SK-N-SH (cell line): ENCODE measurements around the gene KLK11. TPM values are rescaled to one million over a fixed set of nuclear protein-coding genes. Genes with fewer than 3 reads are reported as not detected.

Source experiments
- CTCF ChIA-PET: fragments of 300-600, 350-600 bp; formaldehyde crosslinking; extraction: SDS; loops from one replicate; lab custom pipeline; 2021; lab: Yijun Ruan, JAX
- POLR2A ChIA-PET: fragments of 350-600 bp; sonication (Branson Sonifier 250); formaldehyde crosslinking; extraction: SDS; loops from one replicate; lab custom pipeline; 2020; ENCODE audit warnings: antibody characterized with exemption, inconsistent platforms; lab: Yijun Ruan, JAX
- DNase-seq: peaks from one replicate; pipeline ENCODE4 v3.0.0; 2012
- H2AFZ ChIP-seq: fragments of 200-600 bp; sonication (generic); 2 replicates; pipeline ENCODE4 v1.8.1; 2016; ENCODE audit warnings: antibody characterized with exemption, mild to moderate bottlenecking, low read depth
- H3F3A ChIP-seq: fragments of 200-600 bp; sonication (generic); replicated peaks from 2 replicates; pipeline ENCODE3; 2016; ENCODE audit warnings: antibody characterized with exemption, mild to moderate bottlenecking; ENCODE audit not compliant: insufficient read depth
- H3K27ac ChIP-seq, 2 experiments: fragments of 200-500 bp in 1 of 2; fragments of 200-600 bp in 1 of 2; sonication (Bioruptor generic) in 1 of 2; sonication (generic), shearing (Covaris generic) in 1 of 2; 2 replicates each; pipeline versions ENCODE4 v1.5.1 to v1.6.1; 2014 to 2016; ENCODE audit warnings: low read depth in 2 of 2, inconsistent platforms in 1 of 2, low read length in 1 of 2, mild to moderate bottlenecking in 1 of 2, mixed read lengths in 1 of 2
- H3K27me3 ChIP-seq: fragments of 200-600 bp; sonication (generic), shearing (Covaris generic); 2 replicates; pipeline ENCODE4 v1.6.1; 2016; ENCODE audit warnings: mixed run types; ENCODE audit not compliant: insufficient read depth
- H3K36me3 ChIP-seq, 2 experiments: fragments of 200-500 bp in 1 of 2; fragments of 200-600 bp in 1 of 2; sonication (Bioruptor generic) in 1 of 2; sonication (generic) in 1 of 2; replicated peaks in 1 of 2; 2 replicates each; pipeline versions ENCODE3 to v1.5.1; 2014 to 2016; ENCODE audit warnings: low read length in 1 of 2, mild to moderate bottlenecking in 1 of 2; ENCODE audit not compliant: insufficient read depth in 2 of 2, control insufficient read depth in 1 of 2
- H3K4me1 ChIP-seq, 2 experiments: fragments of 200-500 bp in 1 of 2; fragments of 200-600 bp in 1 of 2; sonication (Bioruptor generic) in 1 of 2; sonication (generic), shearing (Covaris generic) in 1 of 2; 2 replicates each; pipeline versions ENCODE4 v1.5.1 to v1.6.1; 2014 to 2016; ENCODE audit warnings: low read depth in 1 of 2, low read length in 1 of 2, mixed run types in 1 of 2; ENCODE audit not compliant: insufficient read depth in 2 of 2, control insufficient read depth in 1 of 2
- H3K4me2 ChIP-seq: fragments of 200-600 bp; sonication (generic), shearing (Covaris generic); 2 replicates; pipeline ENCODE4 v1.6.1; 2017; ENCODE audit warnings: mixed run types
- H3K4me3 ChIP-seq, 2 experiments: fragments of 200-500 bp in 1 of 2; fragments of 200-600 bp in 1 of 2; sonication (Bioruptor generic) in 1 of 2; sonication (generic), shearing (Covaris generic) in 1 of 2; 2 replicates each; pipeline versions ENCODE4 v1.5.1 to v1.8.1; 2014 to 2016; ENCODE audit warnings: low read depth in 2 of 2, inconsistent platforms in 1 of 2, low read length in 1 of 2, mild to moderate bottlenecking in 1 of 2, mixed read lengths in 1 of 2, moderate library complexity in 1 of 2
- H3K79me2 ChIP-seq: fragments of 200-600 bp; sonication (generic); 2 replicates; pipeline ENCODE4 v1.8.1; 2017; ENCODE audit warnings: mild to moderate bottlenecking; ENCODE audit not compliant: insufficient read depth
- H3K9ac ChIP-seq: fragments of 200-600 bp; sonication (generic); 2 replicates; pipeline ENCODE4 v1.6.1; 2017; ENCODE audit warnings: mixed run types
- H3K9me2 ChIP-seq: fragments of 200-600 bp; sonication (generic); 2 replicates; pipeline ENCODE4 v1.6.1; 2017; ENCODE audit warnings: mixed run types
- H3K9me3 ChIP-seq: fragments of 200-600 bp; sonication (generic); 2 replicates; pipeline ENCODE4 v1.6.1; 2017; ENCODE audit warnings: mixed run types, mild to moderate bottlenecking, moderate library complexity
- H4K20me1 ChIP-seq: fragments of 200-600 bp; sonication (generic); 2 replicates; pipeline ENCODE4 v1.6.1; 2017; ENCODE audit warnings: mild to moderate bottlenecking, mixed run types; ENCODE audit not compliant: insufficient read depth
- EP300 ChIP-seq, 2 experiments: IDR thresholded peaks; 2 replicates each; pipeline versions ENCODE4 v1.4.0 to v1.6.1; 2012; ENCODE audit warnings: borderline replicate concordance in 1 of 2, low read depth in 1 of 2, low read length in 1 of 2
- FOSL2 ChIP-seq: IDR thresholded peaks from 2 replicates; pipeline ENCODE4 v1.4.0; 2012; ENCODE audit warnings: low read depth, mild to moderate bottlenecking, moderate library complexity, borderline replicate concordance
- FOXM1 ChIP-seq: IDR thresholded peaks from 2 replicates; pipeline ENCODE4 v1.4.0; 2012; ENCODE audit warnings: low read depth, mild to moderate bottlenecking
- GABPA ChIP-seq: IDR thresholded peaks from 2 replicates; pipeline ENCODE4 v1.4.0; 2012; ENCODE audit warnings: low read depth, mild to moderate bottlenecking
- GATA2 ChIP-seq: sonication (generic); formaldehyde crosslinking; IDR thresholded peaks from 2 replicates; pipeline ENCODE4 v1.5.0; 2020; ENCODE audit warnings: mild to moderate bottlenecking, missing genetic modification reagents
- JUND ChIP-seq: IDR thresholded peaks from 2 replicates; pipeline ENCODE4 v1.4.0; 2012
- MEF2A ChIP-seq: IDR thresholded peaks from 2 replicates; pipeline ENCODE4 v1.4.0; 2012; ENCODE audit warnings: low read depth, borderline replicate concordance
- NFIC ChIP-seq: IDR thresholded peaks from 2 replicates; pipeline ENCODE4 v1.4.0; 2012; ENCODE audit warnings: borderline replicate concordance
- POLR2AphosphoS5 ChIP-seq: IDR thresholded peaks from 2 replicates; pipeline ENCODE4 v1.6.1; 2012; ENCODE audit warnings: low read depth, low read length
- RXRA ChIP-seq: IDR thresholded peaks from 2 replicates; pipeline ENCODE4 v1.4.0; 2012; ENCODE audit warnings: low read depth, mild to moderate bottlenecking, borderline replicate concordance
- TCF12 ChIP-seq: IDR thresholded peaks from 2 replicates; pipeline ENCODE4 v1.4.0; 2012
- TEAD4 ChIP-seq: IDR thresholded peaks from 2 replicates; pipeline ENCODE4 v1.4.0; 2012; ENCODE audit warnings: mild to moderate bottlenecking, borderline replicate concordance; ENCODE audit not compliant: insufficient read depth
- USF1 ChIP-seq: IDR thresholded peaks from 2 replicates; pipeline ENCODE4 v1.4.0; 2012; ENCODE audit warnings: low read depth, borderline replicate concordance
- YY1 ChIP-seq: IDR thresholded peaks from 2 replicates; pipeline ENCODE4 v1.4.0; 2012; ENCODE audit warnings: low read depth, mild to moderate bottlenecking
- ZBTB33 ChIP-seq: IDR thresholded peaks from 2 replicates; pipeline ENCODE4 v1.4.0; 2012; ENCODE audit warnings: low read depth, borderline replicate concordance
- WGBS: methylation state at CpG from one replicate; pipeline ENCODE4 v1.1.6; 2017; ENCODE audit warnings: low lambda C conversion rate; 5-methylcytosine and 5-hydroxymethylcytosine counted together
- polyA plus RNA-seq, 3 experiments: library from polyadenylated mRNA; depleted of rRNA; stranded (reverse); fragments of >200 nt; gene quantifications; 2 replicates each; pipeline ENCODE4 v1.2.3, GENCODE V29; 2012

Gene KLK11
- polyA plus RNA-seq, 1 of the 3 experiments (the other 2 are of a cell fraction) = not detected

GRCh38 chr19:51015691-51016267 lies 10.6 kb downstream of the KLK11 start:
- no peaks in the 10 kb centered on the region for H3K9me2 ChIP-seq
- ChIA-PET CTCF (interaction anchor here (1.1 to 6.0 kb wide), 5 partner anchors 21 to 95 kb away, joined by 3 to 30 read pairs (median 7); no protein-coding TSS in a partner anchor), POLR2A (no interaction called here)
- H3K4me2 ChIP-seq = no peak overlapping the region
- WGBS = 54% methylated on average over 15 of the region's 19 CpGs
- no peak overlapping the region for H2AFZ ChIP-seq
- no peaks in the 10 kb centered on the region for H3F3A ChIP-seq
- no peaks in the 10 kb centered on the region for H3K36me3 ChIP-seq
- H3K79me2 ChIP-seq = no peaks in the 10 kb centered on the region
- H3K9ac ChIP-seq = no peak overlapping the region
- H3K27me3 ChIP-seq = peaks cover 74% of the 10 kb centered on the region
- TF ChIP-seq JUND (no peak), POLR2AphosphoS5 (no peak), GATA2 (CRISPR knock-in tag) (no peak), YY1 (no peak), MEF2A (no peak)
- no peaks in the 10 kb centered on the region for H3K4me1 ChIP-seq
- H3K9me3 ChIP-seq = no peaks in the 10 kb centered on the region
- H3K4me3 ChIP-seq = no peak overlapping the region
- no peak overlapping the region for H3K27ac ChIP-seq
- no peak for DNase-seq
- H4K20me1 ChIP-seq = no peaks in the 10 kb centered on the region

GRCh38 chr19:51014242-51014641 lies 12.2 kb downstream of the KLK11 start:
- H3K4me1 ChIP-seq = no peaks in the 10 kb centered on the region
- no peaks in the 10 kb centered on the region for H3F3A ChIP-seq
- WGBS = 25% methylated on average over 5 of the region's 6 CpGs
- H3K4me3 ChIP-seq = no peak overlapping the region
- H3K4me2 ChIP-seq = no peak overlapping the region
- no peaks in the 10 kb centered on the region for H3K9me2 ChIP-seq
- peaks cover 74% of the 10 kb centered on the region for H3K27me3 ChIP-seq
- no peak overlapping the region for H2AFZ ChIP-seq
- ChIA-PET POLR2A (no interaction called here), CTCF (interaction anchor here (1.8 to 6.0 kb wide), 2 partner anchors 7 to 81 kb away, joined by 6 to 30 read pairs; no protein-coding TSS in a partner anchor)
- no peaks in the 10 kb centered on the region for H4K20me1 ChIP-seq
- H3K9me3 ChIP-seq = no peaks in the 10 kb centered on the region
- H3K79me2 ChIP-seq = no peaks in the 10 kb centered on the region
- H3K9ac ChIP-seq = no peak overlapping the region
- H3K27ac ChIP-seq = no peak overlapping the region
- H3K36me3 ChIP-seq = no peaks in the 10 kb centered on the region
- no peak for DNase-seq
- TF ChIP-seq TCF12 (no peak), ZBTB33 (no peak), FOXM1 (no peak), USF1 (no peak), EP300 (IDR thresholded peaks at IDR 0.05; ENCODE audit: borderline replicate concordance in 1 of 2, low read depth in 1 of 2, low read length in 1 of 2) (no peak), TEAD4 (no peak), RXRA (no peak), YY1 (no peak), GABPA (no peak), FOSL2 (no peak), JUND (no peak), NFIC (no peak)
